OCI-LY7 (cell line): ENCODE data around the gene SPDYE2B. TPM values are rescaled to one million over a fixed set of nuclear protein-coding genes. Genes with fewer than 3 reads are reported as not detected.
A peak's percentile ranks its signal among the peaks of the same experiment; 100 is the strongest.
"Not testable (repeated sequence)": the region's sequence is repeated elsewhere in the genome, so short reads cannot be mapped to it uniquely, and the experiment has no call there.

Experiments
- BruUV-seq: library from RNA; stranded (reverse); fragments of 400-500 nt; replicated peaks from 2 replicates; lab custom pipeline; 2021; lab: Mats Ljungman, UMichigan
- CTCF ChIA-PET: fragments of 300-600 bp; sonication (Branson Sonifier 250); formaldehyde crosslinking; loops from one replicate; lab custom pipeline; 2022; ENCODE audit warnings: antibody characterized with exemption; ENCODE audit not compliant: unreplicated experiment; lab: Charles Lee
- POLR2A ChIA-PET: fragments of 300-600 bp; sonication (Branson Sonifier 250); formaldehyde crosslinking; loops from one replicate; lab custom pipeline; 2022; ENCODE audit warnings: antibody characterized with exemption; lab: Charles Lee
- DNase-seq: peaks from one replicate; pipeline ENCODE4 v3.0.0-alpha.2; 2015; ENCODE audit warnings: low spot score
- H2AFZ ChIP-seq: fragments of 200-600 bp; sonication (generic), shearing (Covaris generic); 2 replicates; pipeline ENCODE4 v1.6.1; 2014; ENCODE audit warnings: mild to moderate bottlenecking, antibody characterized with exemption, low read length, moderate library complexity
- H3K27ac ChIP-seq: fragments of 200-600 bp; sonication (generic); 2 replicates; pipeline ENCODE4 v1.5.1; 2014; ENCODE audit warnings: mixed run types, low read depth, mild to moderate bottlenecking, moderate library complexity, low read length, inconsistent platforms; ENCODE audit not compliant: poor library complexity, severe bottlenecking
- H3K36me3 ChIP-seq: fragments of 200-600 bp; sonication (generic); 2 replicates; pipeline ENCODE4 v1.6.1; 2014; ENCODE audit warnings: mild to moderate bottlenecking, antibody characterized with exemption, low read length, moderate library complexity, mixed read lengths; ENCODE audit not compliant: insufficient read depth
- H3K4me1 ChIP-seq: fragments of 200-600 bp; sonication (generic); 2 replicates; pipeline ENCODE4 v1.5.1; 2014; ENCODE audit warnings: mild to moderate bottlenecking, low read length; ENCODE audit not compliant: insufficient read depth, poor library complexity, severe bottlenecking
- H3K4me2 ChIP-seq: fragments of 200-600 bp; sonication (generic); 2 replicates; pipeline ENCODE4 v1.6.1; 2014; ENCODE audit warnings: mild to moderate bottlenecking, low read length
- H3K4me3 ChIP-seq: fragments of 200-600 bp; sonication (generic); 2 replicates; pipeline ENCODE4 v1.5.1; 2014; ENCODE audit warnings: mild to moderate bottlenecking, low read depth, low read length; ENCODE audit not compliant: poor library complexity, severe bottlenecking
- H3K79me2 ChIP-seq: fragments of 200-600 bp; sonication (generic); 2 replicates; pipeline ENCODE4 v1.6.1; 2016; ENCODE audit warnings: low read depth, mild to moderate bottlenecking, low read length, moderate library complexity, mixed read lengths; ENCODE audit not compliant: insufficient read depth
- H3K9me2 ChIP-seq: fragments of 200-600 bp; sonication (generic); 2 replicates; pipeline ENCODE4 v1.6.1; 2016; ENCODE audit warnings: mild to moderate bottlenecking, low read length, mixed read lengths; ENCODE audit not compliant: insufficient read depth
- H3K9me3 ChIP-seq: fragments of 200-600 bp; sonication (generic); 2 replicates; pipeline ENCODE4 v1.6.1; 2014; ENCODE audit warnings: mild to moderate bottlenecking, mixed run types, low read length, mixed read lengths
- H4K20me1 ChIP-seq: fragments of 200-600 bp; sonication (generic); 2 replicates; pipeline ENCODE4 v1.6.1; 2014; ENCODE audit warnings: mild to moderate bottlenecking, antibody characterized with exemption, low read length, moderate library complexity, mixed read lengths; ENCODE audit not compliant: insufficient read depth
- intact Hi-C: fragments of 100-400 bp; cut with micrococcal nuclease; formaldehyde crosslinking; loops from one replicate; pipeline ENCODE4 v1.10.0; 2022; ENCODE audit not compliant: unreplicated experiment
- total RNA-seq, 2 experiments: library from RNA; depleted of rRNA in 1 of 2; stranded (reverse); fragments of >200 nt in 1 of 2; shearing (Covaris generic) in 1 of 2; gene quantifications; 2 replicates each; pipeline ENCODE4 v1.2.3, GENCODE V29; 2014 to 2022

Gene SPDYE2B
- total RNA-seq, 2 experiments from 2014 or later, result not detected

DNA sequence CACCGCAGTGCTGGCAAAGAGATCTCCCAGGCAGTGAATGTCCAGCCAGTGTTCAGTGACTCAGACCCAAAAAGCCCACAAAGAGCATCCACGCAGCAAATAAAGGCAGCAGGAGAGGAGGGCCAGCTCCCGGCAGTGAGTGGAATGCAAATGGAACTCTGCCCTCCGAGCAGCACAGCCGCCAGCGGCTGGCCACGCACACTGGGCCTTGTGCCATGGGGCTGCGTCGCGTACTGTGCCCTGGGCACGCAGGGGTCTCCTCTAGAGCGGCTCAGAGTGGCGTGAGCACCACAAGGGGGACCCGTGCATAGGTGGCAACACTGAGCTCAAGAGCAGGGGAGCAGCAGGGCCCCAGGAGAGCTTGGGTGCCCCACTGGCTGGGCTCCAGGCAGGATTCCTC lies 17.4 kb downstream of the SPDYE2B start:
- H3K9me3 ChIP-seq, H3K9me2 ChIP-seq, BruUV-seq, H3K4me2 ChIP-seq, H3K27ac ChIP-seq, H4K20me1 ChIP-seq, H3K4me1 ChIP-seq, H3K79me2 ChIP-seq, CTCF ChIA-PET, POLR2A ChIA-PET, H2AFZ ChIP-seq, DNase-seq, intact Hi-C loops, H3K36me3 ChIP-seq, H3K4me3 ChIP-seq: not testable (repeated sequence)

DNA sequence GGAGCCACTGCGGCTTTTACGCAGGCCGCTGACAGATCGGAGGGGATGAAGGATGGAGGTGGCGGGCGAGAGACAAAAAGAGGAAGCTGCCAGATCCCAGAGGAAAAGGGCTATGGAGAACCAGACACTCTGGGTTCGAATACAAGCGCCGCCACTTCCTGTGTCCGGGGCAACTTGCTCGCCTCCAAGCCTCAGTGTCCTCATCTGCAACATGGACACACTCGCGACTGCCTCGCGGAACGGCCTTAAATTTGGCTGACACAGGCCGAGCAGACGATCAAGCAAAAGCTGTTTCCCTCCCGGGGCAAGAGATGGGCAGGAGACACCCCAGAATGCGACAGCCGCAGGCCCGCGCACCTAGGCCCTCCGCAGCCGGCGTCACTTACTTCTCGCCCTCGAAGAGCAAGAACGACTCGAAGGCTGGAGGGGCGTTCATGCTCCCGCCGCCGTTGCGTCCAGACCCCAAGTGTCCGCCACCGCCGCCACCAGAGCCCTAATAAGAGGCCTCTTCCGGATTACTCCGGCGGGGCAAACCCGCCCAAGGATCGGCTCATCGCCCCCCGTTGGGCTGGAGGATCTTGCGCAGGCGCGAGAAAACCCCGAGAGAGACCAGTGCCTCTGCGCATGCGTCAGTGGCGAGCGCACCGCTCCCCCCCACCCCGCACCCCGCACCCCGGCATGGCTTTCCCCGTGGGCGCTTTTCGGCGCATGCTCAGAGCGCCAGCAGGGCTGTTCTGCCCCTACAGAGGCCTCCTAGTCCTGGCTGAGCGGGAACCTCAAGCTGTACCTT lies 21.2 kb downstream of the SPDYE2B start, which contains the start of gene POLR2J2:
Gene POLR2J2, minus strand, starts transcription at position 498 of the 790 bp plus-strand sequence. Its CDS starts 62 bp downstream, at position 436.
- H3K4me2 ChIP-seq, H3K4me1 ChIP-seq, H3K9me3 ChIP-seq, H4K20me1 ChIP-seq, CTCF ChIA-PET, H3K36me3 ChIP-seq, POLR2A ChIA-PET, H3K9me2 ChIP-seq, intact Hi-C loops, H3K79me2 ChIP-seq, DNase-seq, BruUV-seq, H3K27ac ChIP-seq, H2AFZ ChIP-seq: not testable (repeated sequence)
- H3K4me3 ChIP-seq, result peak within 1 kb of the TSS; percentile 53

DNA sequence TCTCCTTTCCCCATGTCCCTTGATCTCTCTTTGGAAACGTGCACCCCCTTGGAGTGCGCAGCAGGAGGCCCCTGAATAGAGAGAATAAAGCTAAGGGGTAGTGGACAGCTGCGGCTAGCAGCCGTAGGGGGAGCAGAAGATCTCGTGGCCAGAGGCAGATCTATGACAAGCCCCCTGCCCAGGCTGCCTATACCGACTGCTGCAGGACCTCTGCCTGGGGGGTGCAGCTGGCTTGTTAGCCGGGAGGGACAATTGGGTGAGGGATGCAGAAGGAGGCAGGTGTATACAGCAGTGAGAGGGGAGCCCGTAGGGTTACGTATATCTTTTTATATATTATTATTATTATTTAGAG lies 21.8 kb downstream of the SPDYE2B start:
- H3K27ac ChIP-seq, DNase-seq, H3K79me2 ChIP-seq, CTCF ChIA-PET, H4K20me1 ChIP-seq, H3K4me1 ChIP-seq, H3K4me3 ChIP-seq, intact Hi-C loops, H3K4me2 ChIP-seq, H3K36me3 ChIP-seq, POLR2A ChIA-PET, H3K9me3 ChIP-seq, BruUV-seq, H2AFZ ChIP-seq, H3K9me2 ChIP-seq: not testable (repeated sequence)

- BruUV-seq, H3K27ac ChIP-seq, POLR2A ChIA-PET, H4K20me1 ChIP-seq, H3K36me3 ChIP-seq, H3K79me2 ChIP-seq, intact Hi-C loops, H3K4me2 ChIP-seq, H3K9me2 ChIP-seq, H2AFZ ChIP-seq, CTCF ChIA-PET, H3K4me1 ChIP-seq, H3K4me3 ChIP-seq, DNase-seq, H3K9me3 ChIP-seq: not testable (repeated sequence)
Measured at GRCh38 chr7:102673447-102674067, 23.4 kb downstream of the SPDYE2B start.

DNA sequence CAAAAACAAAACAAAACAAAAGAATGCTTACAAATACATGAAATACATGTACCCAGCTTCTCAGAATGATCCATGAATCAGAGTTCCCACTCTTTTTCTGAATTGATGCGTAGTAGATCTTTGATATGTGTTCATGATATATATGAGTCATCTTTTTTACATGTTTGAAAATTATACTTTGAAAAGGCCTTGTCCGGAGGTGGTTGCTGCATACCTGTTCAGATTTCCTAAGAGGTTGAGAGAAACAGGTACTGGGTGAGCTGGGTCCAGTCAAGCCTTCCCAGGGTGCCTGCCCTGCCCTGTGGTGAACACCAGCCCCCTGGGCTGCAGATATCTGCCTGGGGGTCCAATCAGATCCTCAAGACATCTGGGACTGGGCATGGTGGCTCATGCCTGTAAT lies 25.4 kb downstream of the SPDYE2B start:
- H4K20me1 ChIP-seq, DNase-seq: not testable (repeated sequence)

GRCh38 chr7:102680780-102681179 lies 30.7 kb downstream of the SPDYE2B start:
- H3K4me2 ChIP-seq, intact Hi-C loops, H2AFZ ChIP-seq, H3K4me1 ChIP-seq, H3K36me3 ChIP-seq, CTCF ChIA-PET, H4K20me1 ChIP-seq, DNase-seq, H3K4me3 ChIP-seq, BruUV-seq, H3K9me2 ChIP-seq, POLR2A ChIA-PET, H3K79me2 ChIP-seq, H3K9me3 ChIP-seq, H3K27ac ChIP-seq: not testable (repeated sequence)

More for the DNA sequence above, 25.4 kb downstream of the SPDYE2B start:
- POLR2A ChIA-PET, CTCF ChIA-PET, intact Hi-C loops, H3K36me3 ChIP-seq, H3K4me2 ChIP-seq, H3K9me3 ChIP-seq, H3K27ac ChIP-seq, H3K79me2 ChIP-seq, BruUV-seq, H3K9me2 ChIP-seq, H3K4me3 ChIP-seq, H3K4me1 ChIP-seq, H2AFZ ChIP-seq: not testable (repeated sequence)
